Fibroblast of skin of right biceps (primary cell): ENCODE measurements around the gene PRSS33.

Source experiments
- DNase-seq: peaks from one replicate; pipeline ENCODE4 v3.0.0-alpha.2; 2013

PRSS33 gene

DNA sequence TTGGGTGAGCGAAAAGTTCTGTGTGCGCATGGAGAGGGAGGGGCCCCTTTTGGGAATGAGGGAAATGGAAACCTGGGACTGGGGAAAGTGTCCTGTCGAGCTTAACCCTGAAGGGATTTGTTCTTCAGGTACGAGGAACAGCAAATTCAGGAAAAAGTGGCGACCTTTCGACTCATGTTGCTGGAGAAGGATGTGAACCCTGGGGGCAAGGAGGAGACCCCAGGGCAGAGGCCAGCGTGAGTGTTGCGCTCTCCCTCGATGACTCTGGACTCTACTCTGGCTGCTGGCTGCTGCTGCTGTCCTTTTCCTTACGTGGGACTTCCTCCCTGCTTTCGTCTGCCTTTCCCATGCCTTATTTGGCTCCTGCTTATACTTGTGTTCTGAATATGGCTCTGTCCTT lies 30.0 kb downstream of the PRSS33 start:
- no peak for DNase-seq

GRCh38 chr16:2756288-2757015 lies 30.9 kb downstream of the PRSS33 start:
- no peak for DNase-seq

GRCh38 chr16:2755158-2755557 lies 32.2 kb downstream of the PRSS33 start:
- no peak for DNase-seq

GRCh38 chr16:2753733-2754020 lies 33.7 kb downstream of the PRSS33 start:
- no peak for DNase-seq

DNA sequence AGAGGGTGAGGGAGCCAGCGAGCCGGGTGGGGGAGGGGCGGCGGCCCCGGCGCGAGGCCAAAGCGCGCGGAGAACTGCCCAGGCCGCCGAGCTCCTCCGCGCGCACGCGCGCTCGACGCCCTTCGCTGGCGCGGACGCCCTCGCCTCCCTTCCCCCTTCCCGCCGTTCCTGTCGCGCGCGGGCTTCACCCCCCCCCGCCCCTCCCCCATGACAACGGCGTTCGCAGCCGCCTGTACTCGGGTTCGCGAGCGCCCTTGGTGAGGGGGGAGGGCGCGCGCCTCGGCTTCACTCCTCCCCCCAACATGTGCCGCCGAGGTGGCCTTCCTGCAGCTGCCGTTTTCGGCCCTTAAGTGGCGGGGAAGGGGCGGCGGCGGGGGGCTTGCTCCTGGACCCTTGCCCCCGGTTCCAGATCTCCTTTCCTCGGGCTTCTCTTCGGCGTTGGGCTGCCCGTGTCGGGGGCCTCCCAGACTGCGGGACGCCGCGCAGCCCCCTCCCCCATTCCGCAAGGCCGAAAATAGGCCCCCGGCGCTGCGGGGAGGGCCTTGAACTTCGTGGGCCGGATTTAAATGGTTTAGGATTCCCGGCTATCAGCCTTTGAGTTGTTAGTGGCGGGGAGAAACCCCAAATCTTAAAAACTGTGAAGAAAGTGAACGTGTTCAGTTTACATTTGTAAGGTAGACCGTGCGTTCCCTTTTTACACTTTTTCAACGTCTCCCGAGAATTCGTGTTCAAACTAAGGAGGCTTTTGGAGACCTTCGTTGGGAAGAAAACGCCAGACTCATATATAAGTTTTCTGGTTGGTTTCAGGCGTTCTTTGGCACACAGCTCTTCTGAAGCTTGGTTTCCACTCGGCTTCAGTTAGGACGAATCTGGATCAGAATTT lies 34.3 kb downstream of the PRSS33 start:
- peak; percentile 85 for DNase-seq

DNA sequence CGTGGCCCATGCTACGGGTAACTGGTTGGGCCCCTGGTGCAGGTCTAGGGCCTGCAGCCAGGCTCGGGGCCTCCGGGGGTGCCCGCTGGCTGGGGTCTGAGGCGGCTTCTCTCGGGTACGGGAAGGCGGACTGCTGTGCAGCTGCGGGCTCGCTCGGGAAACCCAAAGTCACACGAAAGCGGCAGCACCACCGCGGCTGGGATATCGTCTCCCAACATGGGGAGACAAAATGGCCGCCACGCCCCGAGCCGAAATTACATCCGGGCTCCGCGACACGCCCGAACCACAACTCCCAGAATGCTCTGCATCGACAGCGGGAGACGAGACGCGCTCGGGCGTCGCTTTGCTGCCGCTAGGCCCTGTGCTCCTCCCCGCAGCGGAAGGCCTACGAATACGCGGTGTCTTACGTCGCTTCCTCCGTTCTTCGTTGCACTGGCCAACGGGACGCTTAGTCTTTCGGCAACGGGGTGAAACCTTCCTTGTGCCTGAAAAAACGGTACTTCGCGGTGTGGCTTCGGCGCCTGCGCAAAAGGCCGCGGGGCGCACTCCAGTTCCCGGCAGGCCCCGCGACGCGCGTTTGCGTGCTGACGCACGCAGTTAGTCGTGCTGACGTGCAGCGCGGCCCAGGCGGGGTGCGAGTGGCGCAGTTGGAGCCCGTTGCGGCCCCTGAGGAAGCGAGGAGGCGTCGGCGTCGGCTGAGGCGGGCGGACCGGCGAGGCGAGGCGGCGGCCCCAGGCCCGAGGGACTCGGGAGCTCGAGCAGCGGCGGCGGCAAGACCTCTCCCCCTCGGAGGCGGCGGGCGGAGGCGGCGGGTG lies 35.1 kb downstream of the PRSS33 start, which contains the start of gene SRRM2:
TSS of gene SRRM2 (plus strand) at position 604 of the 815 bp plus-strand sequence. CDS start 3,727 bp downstream, outside the sequence.
- DNase-seq: peak; percentile 98

- DNase-seq: no peak
These were observed 35.8 kb downstream of the PRSS33 start for GRCh38 chr16:2751577-2752034.

GRCh38 chr16:2749936-2750335 lies 37.4 kb downstream of the PRSS33 start:
- no peak for DNase-seq

DNA sequence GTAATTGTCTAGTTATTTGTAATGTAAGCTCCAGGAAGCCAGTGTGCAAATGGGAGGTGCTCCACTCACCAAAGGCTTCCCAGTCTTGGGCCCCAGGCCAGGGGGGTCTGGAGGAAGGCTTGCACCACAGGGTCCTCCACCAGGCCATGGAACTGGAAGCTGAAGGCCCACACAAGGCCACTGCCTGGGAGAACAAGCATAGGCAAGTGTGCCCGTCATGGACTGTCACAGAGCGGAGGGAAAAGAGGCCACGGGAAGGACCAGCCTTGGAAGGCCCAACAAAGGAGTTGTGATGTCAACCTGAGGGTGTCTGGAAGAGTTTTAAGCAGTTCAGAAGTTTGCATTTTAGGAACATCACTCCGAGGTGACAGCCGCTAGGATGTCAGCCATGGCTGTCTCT lies 37.9 kb downstream of the PRSS33 start:
- DNase-seq: no peak

GRCh38 chr16:2748757-2749455 lies 38.5 kb downstream of the PRSS33 start:
- no peak for DNase-seq

DNA sequence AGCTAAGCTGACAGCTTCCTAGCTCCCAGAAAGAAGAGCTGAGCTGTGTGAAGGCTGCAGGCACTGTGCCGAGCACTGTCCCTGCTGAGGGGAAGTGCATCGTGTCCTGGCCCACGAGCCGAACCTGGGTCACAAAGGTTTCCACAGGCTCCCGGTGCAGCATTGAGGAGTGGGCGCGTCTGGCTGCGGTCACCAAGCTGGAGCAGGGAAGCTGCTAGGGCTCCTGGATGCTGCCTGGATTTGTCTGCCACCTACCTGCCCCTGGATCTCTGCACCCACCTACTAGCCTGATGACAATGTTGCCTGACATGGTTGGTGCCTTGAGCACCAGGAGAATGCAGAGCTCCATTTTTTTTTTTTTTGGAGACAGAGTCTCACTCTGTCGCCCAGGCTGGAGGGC lies 41.4 kb downstream of the PRSS33 start:
- no peak for DNase-seq

GRCh38 chr16:2745116-2745890 lies 42.1 kb downstream of the PRSS33 start:
- DNase-seq: no peak

GRCh38 chr16:2744711-2745110 lies 42.6 kb downstream of the PRSS33 start:
- DNase-seq: no peak

GRCh38 chr16:2743007-2743810 lies 44.2 kb downstream of the PRSS33 start:
- no peak for DNase-seq

DNA sequence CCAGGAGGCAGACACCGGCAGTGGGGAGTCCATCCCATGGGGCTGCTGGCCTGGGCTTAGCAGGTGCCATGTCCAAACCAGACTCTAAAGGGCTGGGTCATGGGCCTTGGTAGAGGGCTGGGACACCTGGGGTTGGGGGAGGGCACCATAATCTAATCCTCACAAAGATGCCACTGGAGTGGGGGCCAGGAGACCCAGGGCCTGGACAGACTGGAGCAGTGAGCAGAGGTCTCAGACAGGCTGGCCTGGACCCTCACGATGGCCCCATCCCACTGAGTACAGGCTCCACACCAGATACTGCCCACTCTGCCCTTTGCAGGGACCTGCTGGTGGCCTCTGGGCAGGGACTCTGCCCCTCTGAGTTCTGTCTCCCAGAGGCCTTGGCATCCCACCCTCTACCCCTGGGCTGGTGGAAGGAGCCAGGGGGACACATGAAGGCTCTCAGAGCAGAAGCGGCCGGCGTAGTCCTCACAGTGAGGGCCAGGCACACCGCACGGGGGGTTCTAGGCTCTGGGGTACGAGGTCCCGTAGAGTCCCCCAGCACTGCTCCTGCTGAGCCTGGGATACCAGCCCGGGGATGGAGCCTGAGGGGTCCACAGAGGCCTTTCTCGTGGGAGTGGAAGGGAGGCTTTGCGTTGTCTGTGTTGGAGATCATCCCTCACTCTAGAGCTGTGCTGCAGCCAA lies 44.9 kb downstream of the PRSS33 start:
- DNase-seq: no peak

GRCh38 chr16:2741168-2741567 lies 46.2 kb downstream of the PRSS33 start:
- DNase-seq: no peak

DNA sequence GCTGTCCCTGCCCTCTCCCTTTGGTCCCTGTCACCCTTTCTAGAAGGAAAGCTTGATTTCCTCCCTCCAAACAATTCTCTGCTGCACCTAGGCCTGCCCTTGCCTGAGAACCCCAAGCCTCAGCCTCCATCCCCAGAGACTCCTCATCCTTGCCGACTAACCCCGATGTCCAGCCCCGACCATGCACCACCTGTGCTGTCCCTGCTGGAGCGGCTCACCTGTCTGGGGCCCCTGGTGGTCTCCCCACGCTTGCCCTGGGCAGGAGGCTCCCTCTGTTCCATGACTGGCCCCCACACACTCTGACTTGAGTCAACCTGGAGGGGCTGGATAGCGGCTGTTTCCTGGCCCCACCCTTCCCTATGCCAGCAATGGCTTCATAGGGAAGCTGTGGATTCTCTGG lies 46.9 kb downstream of the PRSS33 start:
- DNase-seq: no peak

DNA sequence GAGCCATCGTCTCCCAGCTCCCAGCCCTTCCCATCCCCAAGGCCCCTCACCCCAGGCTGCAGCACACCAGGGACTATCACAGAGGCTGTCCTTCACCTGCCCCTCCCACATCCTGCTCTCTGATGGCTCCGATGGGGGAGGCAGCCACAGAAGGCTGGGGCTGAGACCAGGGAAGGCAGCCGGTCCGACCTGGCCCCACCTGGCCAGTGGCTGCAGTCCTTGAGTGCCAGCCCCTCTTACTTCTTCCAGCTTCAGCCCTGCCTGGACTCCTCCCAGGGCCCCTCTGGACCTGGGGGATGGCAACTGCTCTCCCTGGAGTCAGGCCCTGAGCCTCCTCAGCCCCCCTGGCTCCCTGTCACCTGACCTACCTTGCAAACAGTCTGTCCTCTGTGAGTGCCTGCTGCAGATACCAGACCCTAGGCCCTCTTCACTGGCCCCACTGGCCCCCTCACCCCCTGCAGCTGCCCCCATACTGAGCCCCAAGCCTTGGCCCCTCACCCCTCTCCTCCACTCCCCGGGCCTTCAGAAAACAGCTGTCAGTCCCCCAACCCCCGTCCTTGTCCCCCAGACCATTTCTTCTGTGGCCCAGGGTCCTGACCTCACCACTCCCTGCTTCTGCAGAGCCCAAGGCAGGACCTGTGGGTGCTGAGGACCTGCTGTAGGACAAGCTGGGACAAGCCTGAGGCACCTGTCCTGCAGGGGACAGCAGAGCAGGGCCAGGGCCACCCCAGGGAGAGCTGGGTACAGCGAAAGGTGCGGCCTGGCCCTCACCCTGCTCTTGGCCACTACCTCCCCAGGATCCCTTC lies 47.5 kb downstream of the PRSS33 start:
- no peak for DNase-seq

DNA sequence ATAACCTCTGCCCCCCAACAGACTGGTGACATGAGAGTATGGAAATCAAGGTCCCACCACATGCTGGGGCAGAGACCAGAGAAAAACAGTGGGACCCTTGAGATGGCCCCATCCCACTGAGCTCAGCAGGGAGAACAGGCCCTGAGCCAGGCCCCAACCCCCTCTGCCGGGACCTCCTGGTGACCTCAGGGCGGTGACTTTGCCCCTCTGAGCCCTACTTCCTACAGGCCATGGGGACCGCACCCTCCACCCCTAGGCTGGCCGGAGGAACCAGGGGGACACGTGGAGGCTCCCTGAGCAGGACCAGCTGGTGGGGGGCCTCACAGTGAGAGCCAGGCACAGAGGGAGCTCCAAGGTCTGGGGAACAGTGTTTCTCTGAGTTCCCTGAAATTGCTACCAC lies 48.7 kb downstream of the PRSS33 start:
- no peak for DNase-seq
